ENCODE results near the gene KIF5B.

- no peak for TF ChIP-seq CTCF (IDR thresholded peaks at IDR 0.05)
- no peak for TF ChIP-seq POLR2A (IDR thresholded peaks at IDR 0.05)
Measured at GRCh38 chr10:32068569-32068968, 12.3 kb upstream of the KIF5B start.

All from testis (tissue), 2 donors.